Panc1 (cell line): ENCODE results near the gene NLRP14.

Source experiments
- CTCF ChIP-seq: fragments of 450-650 bp; IDR thresholded peaks from 2 replicates; pipeline ENCODE4 v1.5.1; 2017; ENCODE audit warnings: mild to moderate bottlenecking
- POLR2AphosphoS5 ChIP-seq: IDR thresholded peaks from 2 replicates; pipeline ENCODE4 v1.6.1; 2012; ENCODE audit warnings: mild to moderate bottlenecking, low read depth, low read length, moderate library complexity
- REST ChIP-seq, 2 experiments: IDR thresholded peaks; 2 replicates each; pipeline ENCODE4 v1.6.1; 2011 to 2012; ENCODE audit warnings: low read depth in 2 of 2, control low read depth in 1 of 2, low read length in 1 of 2, mild to moderate bottlenecking in 1 of 2, moderate library complexity in 1 of 2; ENCODE audit not compliant: insufficient read depth in 1 of 2
- SIN3A ChIP-seq: IDR thresholded peaks from 2 replicates; pipeline ENCODE4 v1.6.1; 2012; ENCODE audit warnings: low read depth, mild to moderate bottlenecking, low read length, moderate library complexity, borderline replicate concordance; ENCODE audit not compliant: insufficient read depth

GRCh38 chr11:7019500-7020182, 638 bp upstream of the NLRP14 start:
- TF ChIP-seq CTCF (no peak), POLR2AphosphoS5 (no peak), SIN3A (no peak), REST (IDR thresholded peaks at IDR 0.05; ENCODE audit: insufficient read depth in 1 of 2, low read depth in 2 of 2, low read length in 1 of 2) (no peak)
